K562 (cell line): Measurements from ENCODE around the gene TDRD9. TPM values are rescaled to one million over a fixed set of nuclear protein-coding genes. Genes with fewer than 3 reads are reported as not detected.
A peak's percentile ranks its signal among the peaks of the same experiment; 100 is the strongest.

Experiments
- ATAC-seq: fragments of 200-7000 bp; cut with Tn5 transposase; 3 replicates; pipeline ENCODE4 v1.9.1; 2020; ENCODE audit warnings: moderate library complexity
- Bru-seq: library from RNA; stranded (reverse); fragments of 400-500 nt; gene quantifications from one replicate; lab custom pipeline; 2021; lab: Mats Ljungman, UMichigan
- BruChase-seq, 2 experiments: library from RNA; stranded (reverse); fragments of 400-500 nt; gene quantifications; one replicate each; lab custom pipeline; 2021; lab: Mats Ljungman, UMichigan
- BruUV-seq: library from RNA; stranded (reverse); fragments of 400-500 nt; replicated peaks from 2 replicates; lab custom pipeline; 2021; lab: Mats Ljungman, UMichigan
- CTCF ChIA-PET: fragments of 300-600 bp; formaldehyde crosslinking; extraction: SDS; loops from one replicate; lab custom pipeline; 2021; ENCODE audit warnings: low intra/inter-chr PET ratio; lab: Yijun Ruan, JAX
- POLR2A ChIA-PET: fragments of 300-600, 350-650 bp; sonication (Branson Sonifier 250); formaldehyde crosslinking; extraction: SDS; loops from one replicate; lab custom pipeline; 2021; ENCODE audit warnings: antibody characterized with exemption, inconsistent platforms; lab: Yijun Ruan, JAX
- DNase-seq, 4 experiments: peaks; one replicate each; pipeline versions ENCODE4 v3.0.0 to v3.0.0-alpha.2; 2011 to 2018; ENCODE audit warnings: low spot score in 3 of 4, mixed read lengths in 3 of 4; ENCODE audit errors: extremely low read depth in 1 of 4
- FAIRE-seq: peaks from 2 replicates; lab custom pipeline; 2011; peaks lifted over from hg19 to GRCh38; lab: Jason Lieb, UNC
- H2AFZ ChIP-seq: 2 replicates; pipeline ENCODE4 v1.6.0; 2011; ENCODE audit warnings: low read depth, low read length, control low read depth, inconsistent platforms
- H3K27ac ChIP-seq: fragments of 200-600 bp; 3 replicates; pipeline ENCODE4 v1.8.0; 2011; ENCODE audit warnings: low read depth, mild to moderate bottlenecking, control low read depth, inconsistent platforms, low read length, moderate library complexity, mixed read lengths; ENCODE audit errors: extremely low read depth
- H3K27me3 ChIP-seq, 2 experiments: fragments of 300-600 bp in 1 of 2; 2 replicates in 1 of 2; 3 replicates in 1 of 2; pipeline versions ENCODE4 v1.6.0 to v1.8.0; 2011; ENCODE audit warnings: inconsistent platforms in 2 of 2, low read length in 2 of 2, mild to moderate bottlenecking in 1 of 2, mixed read lengths in 1 of 2, moderate library complexity in 1 of 2; ENCODE audit not compliant: control insufficient read depth in 2 of 2, insufficient read depth in 2 of 2
- H3K36me3 ChIP-seq: fragments of 300-600 bp; 3 replicates; pipeline ENCODE4 v1.8.0; 2011; ENCODE audit warnings: mild to moderate bottlenecking, low read length, inconsistent platforms; ENCODE audit not compliant: control insufficient read depth, insufficient read depth
- H3K4me1 ChIP-seq, 2 experiments: fragments of 200-600 bp in 1 of 2; replicated peaks in 1 of 2; 2 replicates in 1 of 2; 3 replicates in 1 of 2; pipeline versions ENCODE4 v1.5.1 to v1.8.0; 2011; ENCODE audit warnings: inconsistent platforms in 2 of 2, low read length in 2 of 2, mild to moderate bottlenecking in 1 of 2, mixed read lengths in 1 of 2, moderate library complexity in 1 of 2; ENCODE audit not compliant: control insufficient read depth in 2 of 2, insufficient read depth in 2 of 2
- H3K4me2 ChIP-seq: 2 replicates; pipeline ENCODE4 v1.6.1; 2011; ENCODE audit warnings: low read length, control low read depth, inconsistent platforms, mixed read lengths; ENCODE audit not compliant: insufficient read depth
- H3K4me3 ChIP-seq: fragments of 200-600 bp; sonication (generic), shearing (Covaris generic); 2 replicates; pipeline ENCODE4 v1.5.1; 2016; ENCODE audit warnings: control low read depth, inconsistent platforms
- H3K79me2 ChIP-seq: fragments of 200-600 bp; 3 replicates; pipeline ENCODE4 v1.8.0; 2011; ENCODE audit warnings: low read length, inconsistent platforms; ENCODE audit not compliant: control insufficient read depth, insufficient read depth
- H3K9ac ChIP-seq, 2 experiments: 2 replicates each; pipeline versions ENCODE4 v1.6.0 to v1.6.1; 2011; ENCODE audit warnings: low read depth in 2 of 2, low read length in 2 of 2, control low read depth in 1 of 2, inconsistent platforms in 1 of 2, mild to moderate bottlenecking in 1 of 2, mixed read lengths in 1 of 2; ENCODE audit not compliant: insufficient read depth in 1 of 2
- H3K9me1 ChIP-seq: one replicate; pipeline ENCODE4 v1.6.0; 2011; ENCODE audit warnings: inconsistent platforms, mild to moderate bottlenecking, low read length, moderate library complexity; ENCODE audit not compliant: control insufficient read depth, insufficient read depth
- H3K9me3 ChIP-seq: replicated peaks from 2 replicates; pipeline ENCODE4 v1.5.1; 2011; ENCODE audit warnings: low read depth, low read length, inconsistent platforms; ENCODE audit not compliant: control insufficient read depth, insufficient read depth
- H4K20me1 ChIP-seq: replicated peaks from 2 replicates; pipeline ENCODE4 v1.6.1; 2011; ENCODE audit warnings: low read length, inconsistent platforms, mixed read lengths; ENCODE audit not compliant: control insufficient read depth, insufficient read depth
- NEUROD1 ChIP-seq: fragments of 150-350 bp; IDR thresholded peaks from 2 replicates; pipeline ENCODE4 v1.6.1; 2014; ENCODE audit warnings: borderline replicate concordance, low read length, low read depth; ENCODE audit not compliant: partially characterized antibody
- WGBS: fragments of 100-300 bp; shearing (Covaris generic); methylation state at CpG from one replicate; pipeline ENCODE4 v1.1.6; 2016; ENCODE audit warnings: low coverage, mixed read lengths; ENCODE audit not compliant: insufficient coverage; ENCODE audit errors: missing lambda C conversion rate; 5-methylcytosine and 5-hydroxymethylcytosine counted together
- in situ Hi-C: fragments of 300-500 bp; cut with MboI; formaldehyde crosslinking; loops from 4 replicates; pipeline ENCODE4 v1.15.0; 2018; ENCODE audit warnings: inconsistent platforms, mixed read lengths
- intact Hi-C: fragments of 100-400 bp; cut with micrococcal nuclease; formaldehyde crosslinking; loops from 2 replicates; pipeline ENCODE4 v1.14.2; 2022
- long read RNA-seq, 3 experiments: library from polyadenylated mRNA in 2 of 3; library from RNA in 1 of 3; unstranded in 2 of 3; stranded (forward) in 1 of 3; transcript quantifications; one replicate each; pipeline ENCODE4 v2.0.0, GENCODE V29; 2019 to 2022
- polyA minus RNA-seq, 3 experiments: library from RNA; depleted of rRNA, polyadenylated mRNA; stranded (reverse); fragments of >200 nt; gene quantifications; 2 replicates each; pipeline ENCODE4 v1.2.3, GENCODE V29; 2011
- polyA plus RNA-seq, 8 experiments: library from polyadenylated mRNA; depleted of rRNA in 4 of 8; stranded (reverse) in 5 of 8; unstranded in 3 of 8; fragments of >200 nt; fragmentation: Nextera tagmentation in 2 of 8; fragmentation: Illumina TruSeq in 1 of 8; extraction: Ambion mirVana in 2 of 8; extraction: Trizol in 1 of 8; gene quantifications; 2 replicates each; pipeline versions ENCODE4 v1.2.1 to v1.2.3, GENCODE V29; 2011 to 2014; ENCODE audit warnings: inconsistent platforms in 1 of 8, missing spikeins in 1 of 8
- total RNA-seq, 7 experiments: library from RNA; depleted of rRNA in 6 of 7; stranded (reverse); fragments of >200 nt in 6 of 7; fragmentation: Illumina TruSeq in 2 of 7; extraction: Trizol in 2 of 7; gene quantifications; 2 replicates each; pipeline versions ENCODE4 v1.2.1 to v1.2.3, GENCODE V29; 2011 to 2021; ENCODE audit warnings: low replicate concordance in 1 of 7
- TF ChIP-seq, protein P1 (sequence below): sonication (generic); formaldehyde crosslinking; IDR thresholded peaks from 2 replicates; pipeline ENCODE4 v1.8.1; 2023; ENCODE audit warnings: mild to moderate bottlenecking, missing genetic modification reagents

TDRD9 gene, protein sequence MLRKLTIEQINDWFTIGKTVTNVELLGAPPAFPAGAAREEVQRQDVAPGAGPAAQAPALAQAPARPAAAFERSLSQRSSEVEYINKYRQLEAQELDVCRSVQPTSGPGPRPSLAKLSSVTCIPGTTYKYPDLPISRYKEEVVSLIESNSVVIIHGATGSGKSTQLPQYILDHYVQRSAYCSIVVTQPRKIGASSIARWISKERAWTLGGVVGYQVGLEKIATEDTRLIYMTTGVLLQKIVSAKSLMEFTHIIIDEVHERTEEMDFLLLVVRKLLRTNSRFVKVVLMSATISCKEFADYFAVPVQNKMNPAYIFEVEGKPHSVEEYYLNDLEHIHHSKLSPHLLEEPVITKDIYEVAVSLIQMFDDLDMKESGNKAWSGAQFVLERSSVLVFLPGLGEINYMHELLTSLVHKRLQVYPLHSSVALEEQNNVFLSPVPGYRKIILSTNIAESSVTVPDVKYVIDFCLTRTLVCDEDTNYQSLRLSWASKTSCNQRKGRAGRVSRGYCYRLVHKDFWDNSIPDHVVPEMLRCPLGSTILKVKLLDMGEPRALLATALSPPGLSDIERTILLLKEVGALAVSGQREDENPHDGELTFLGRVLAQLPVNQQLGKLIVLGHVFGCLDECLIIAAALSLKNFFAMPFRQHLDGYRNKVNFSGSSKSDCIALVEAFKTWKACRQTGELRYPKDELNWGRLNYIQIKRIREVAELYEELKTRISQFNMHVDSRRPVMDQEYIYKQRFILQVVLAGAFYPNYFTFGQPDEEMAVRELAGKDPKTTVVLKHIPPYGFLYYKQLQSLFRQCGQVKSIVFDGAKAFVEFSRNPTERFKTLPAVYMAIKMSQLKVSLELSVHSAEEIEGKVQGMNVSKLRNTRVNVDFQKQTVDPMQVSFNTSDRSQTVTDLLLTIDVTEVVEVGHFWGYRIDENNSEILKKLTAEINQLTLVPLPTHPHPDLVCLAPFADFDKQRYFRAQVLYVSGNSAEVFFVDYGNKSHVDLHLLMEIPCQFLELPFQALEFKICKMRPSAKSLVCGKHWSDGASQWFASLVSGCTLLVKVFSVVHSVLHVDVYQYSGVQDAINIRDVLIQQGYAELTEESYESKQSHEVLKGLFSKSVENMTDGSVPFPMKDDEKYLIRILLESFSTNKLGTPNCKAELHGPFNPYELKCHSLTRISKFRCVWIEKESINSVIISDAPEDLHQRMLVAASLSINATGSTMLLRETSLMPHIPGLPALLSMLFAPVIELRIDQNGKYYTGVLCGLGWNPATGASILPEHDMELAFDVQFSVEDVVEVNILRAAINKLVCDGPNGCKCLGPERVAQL (N-terminal part only)
- total RNA-seq (2011; cell fraction: chromatin; rRNA removed; ENCODE audit: low replicate concordance): not detected in 2 replicates
- not detected in 2 replicates for total RNA-seq (2011; cell fraction: nucleolus; rRNA removed)
- not detected in 2 replicates for total RNA-seq (2011; cell fraction: nucleoplasm; rRNA removed)
- total RNA-seq (2014; rRNA removed) (not detected in 2 replicates), total RNA-seq (2014; rRNA removed; fragmentation: Illumina TruSeq; extraction: Trizol) (not detected in 2 replicates), total RNA-seq (2015; rRNA removed; fragmentation: Illumina TruSeq; extraction: Trizol) (not detected in 2 replicates), total RNA-seq (2021) (not detected in 2 replicates), polyA plus RNA-seq (2011; rRNA removed) (not detected in 2 replicates), polyA plus RNA-seq (2014; fragmentation: Illumina TruSeq; extraction: Trizol) (0.04 TPM in 1 of 2 replicates, not detected in the other), polyA plus RNA-seq (2014; fragmentation: Nextera tagmentation; extraction: Ambion mirVana) (under 1 TPM; 0.04 to 0.14 TPM), polyA plus RNA-seq (2014; rRNA removed) (0.04 and 0.09 TPM in 2 replicates), polyA minus RNA-seq (2011; rRNA and poly(A)+ RNA removed) (not detected in 2 replicates), Bru-seq, nascent RNA (percentile 15 among the genes with signal in this experiment), BruChase-seq, experiment 1, labeled RNA remaining after a 2-hour chase (percentile 17 among the genes with signal in this experiment), BruChase-seq, experiment 2, labeled RNA remaining after a 6-hour chase (percentile 15 among the genes with signal in this experiment)
- polyA plus RNA-seq (2011; cell fraction: cytosol; rRNA removed): 0.04 TPM in 1 of 2 replicates, not detected in the other
- polyA plus RNA-seq (2011; cell fraction: nucleus; rRNA removed): not detected in 2 replicates
- polyA plus RNA-seq (2012): 0.03 and 0.11 TPM in 2 replicates
- polyA minus RNA-seq (2011; cell fraction: cytosol; rRNA and poly(A)+ RNA removed): not detected in 2 replicates
- not detected in 2 replicates for polyA minus RNA-seq (2011; cell fraction: nucleus; rRNA and poly(A)+ RNA removed)
- long read RNA-seq, experiment 1: 0 reads
- long read RNA-seq, experiment 2: 0 reads
- long read RNA-seq, experiment 3: 0 reads

DNA sequence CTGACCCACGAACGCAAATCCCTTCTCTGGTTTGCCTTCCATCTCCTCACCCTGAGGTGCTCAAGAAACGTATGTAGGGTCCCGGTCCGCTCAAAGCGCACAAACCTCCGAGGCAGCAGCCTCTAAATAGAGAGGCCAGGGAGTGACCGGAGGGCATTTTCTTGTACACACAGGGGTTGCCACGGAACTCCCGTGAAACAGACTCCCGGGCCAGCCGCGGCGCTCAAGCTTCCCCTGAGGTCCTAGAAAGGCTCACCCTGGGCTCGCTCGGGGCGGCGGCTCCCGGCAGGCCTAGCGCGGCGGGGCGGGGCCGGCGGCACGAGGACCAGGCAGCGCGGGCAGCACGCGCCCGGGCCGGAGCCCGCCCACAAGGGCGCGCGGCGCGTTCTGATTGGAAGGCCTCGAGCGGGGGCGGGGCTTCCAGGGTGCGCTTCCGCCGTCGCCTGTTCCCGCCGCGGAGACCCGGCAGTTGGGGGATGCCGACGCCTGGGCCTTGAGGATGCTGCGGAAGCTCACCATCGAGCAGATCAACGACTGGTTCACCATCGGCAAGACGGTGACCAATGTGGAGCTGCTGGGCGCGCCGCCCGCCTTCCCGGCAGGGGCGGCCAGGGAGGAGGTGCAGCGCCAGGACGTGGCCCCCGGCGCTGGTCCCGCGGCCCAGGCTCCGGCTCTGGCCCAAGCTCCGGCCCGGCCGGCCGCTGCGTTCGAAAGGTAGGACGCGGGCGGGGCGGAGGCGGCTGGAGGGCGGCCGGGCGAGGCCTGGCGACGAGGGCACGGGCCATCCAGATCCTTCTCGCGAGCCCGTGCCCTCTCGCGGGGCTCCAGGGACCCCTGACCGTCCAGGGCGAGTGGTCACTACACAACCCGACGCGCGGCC lies at the start of gene TDRD9:
TSS of gene TDRD9 (plus strand) at position 446 of the 880 bp plus-strand sequence. CDS start at position 500, 54 bp downstream.
- H3K4me3 ChIP-seq: no peak within 1 kb of the TSS
- 88% methylated on average over 28 of the region's 97 CpGs for WGBS

More for the DNA sequence above, at the start of gene TDRD9:
- H3K9me3 ChIP-seq: no peaks in the 10 kb centered on the region
- TF ChIP-seq NEUROD1: no peak
- TF ChIP-seq, protein P1, sequence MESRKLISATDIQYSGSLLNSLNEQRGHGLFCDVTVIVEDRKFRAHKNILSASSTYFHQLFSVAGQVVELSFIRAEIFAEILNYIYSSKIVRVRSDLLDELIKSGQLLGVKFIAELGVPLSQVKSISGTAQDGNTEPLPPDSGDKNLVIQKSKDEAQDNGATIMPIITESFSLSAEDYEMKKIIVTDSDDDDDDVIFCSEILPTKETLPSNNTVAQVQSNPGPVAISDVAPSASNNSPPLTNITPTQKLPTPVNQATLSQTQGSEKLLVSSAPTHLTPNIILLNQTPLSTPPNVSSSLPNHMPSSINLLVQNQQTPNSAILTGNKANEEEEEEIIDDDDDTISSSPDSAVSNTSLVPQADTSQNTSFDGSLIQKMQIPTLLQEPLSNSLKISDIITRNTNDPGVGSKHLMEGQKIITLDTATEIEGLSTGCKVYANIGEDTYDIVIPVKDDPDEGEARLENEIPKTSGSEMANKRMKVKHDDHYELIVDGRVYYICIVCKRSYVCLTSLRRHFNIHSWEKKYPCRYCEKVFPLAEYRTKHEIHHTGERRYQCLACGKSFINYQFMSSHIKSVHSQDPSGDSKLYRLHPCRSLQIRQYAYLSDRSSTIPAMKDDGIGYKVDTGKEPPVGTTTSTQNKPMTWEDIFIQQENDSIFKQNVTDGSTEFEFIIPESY (CRISPR knock-in tag): 0 out of 2 replicates have a peak, but pooled peaks have one; percentile 18
- H3K4me1 ChIP-seq: peaks cover 3 to 13% of the 10 kb centered on the region in 2 experiments; a peak in 2 of 5 replicates
- ChIA-PET POLR2A (interaction anchor here (0.5 kb wide), 1 partner anchor 18 kb away, joined by 3 read pairs; no protein-coding TSS in a partner anchor), CTCF (no interaction called here)
- FAIRE-seq (no peak), ATAC-seq (no peak), DNase-seq (no peak)
- no peaks in the 10 kb centered on the region for H3K79me2 ChIP-seq
- H3K9ac ChIP-seq: no peak within 1 kb of the TSS
- no peak within 1 kb of the TSS for H3K4me2 ChIP-seq
- intact Hi-C loops: no loop called here
- H3K9me1 ChIP-seq: no peaks in the 10 kb centered on the region
- no peak within 1 kb of the TSS for H2AFZ ChIP-seq
- in situ Hi-C loops: no loop called here
- H3K36me3 ChIP-seq: no peaks in the 10 kb centered on the region
- H3K27me3 ChIP-seq: no peaks in the 10 kb centered on the region
- no peaks in the 10 kb centered on the region for H4K20me1 ChIP-seq
- BruUV-seq: no TSS peak
- no peak within 1 kb of the TSS for H3K27ac ChIP-seq
